ENCODE data around the gene CCT3. TPM values are rescaled to one million over a fixed set of nuclear protein-coding genes. Genes with fewer than 3 reads are reported as not detected.
A peak's percentile ranks its signal among the peaks of the same experiment; 100 is the strongest.

The CCT3 gene
- total RNA-seq, 1 experiment from 2014 or later: 619 TPM

DNA sequence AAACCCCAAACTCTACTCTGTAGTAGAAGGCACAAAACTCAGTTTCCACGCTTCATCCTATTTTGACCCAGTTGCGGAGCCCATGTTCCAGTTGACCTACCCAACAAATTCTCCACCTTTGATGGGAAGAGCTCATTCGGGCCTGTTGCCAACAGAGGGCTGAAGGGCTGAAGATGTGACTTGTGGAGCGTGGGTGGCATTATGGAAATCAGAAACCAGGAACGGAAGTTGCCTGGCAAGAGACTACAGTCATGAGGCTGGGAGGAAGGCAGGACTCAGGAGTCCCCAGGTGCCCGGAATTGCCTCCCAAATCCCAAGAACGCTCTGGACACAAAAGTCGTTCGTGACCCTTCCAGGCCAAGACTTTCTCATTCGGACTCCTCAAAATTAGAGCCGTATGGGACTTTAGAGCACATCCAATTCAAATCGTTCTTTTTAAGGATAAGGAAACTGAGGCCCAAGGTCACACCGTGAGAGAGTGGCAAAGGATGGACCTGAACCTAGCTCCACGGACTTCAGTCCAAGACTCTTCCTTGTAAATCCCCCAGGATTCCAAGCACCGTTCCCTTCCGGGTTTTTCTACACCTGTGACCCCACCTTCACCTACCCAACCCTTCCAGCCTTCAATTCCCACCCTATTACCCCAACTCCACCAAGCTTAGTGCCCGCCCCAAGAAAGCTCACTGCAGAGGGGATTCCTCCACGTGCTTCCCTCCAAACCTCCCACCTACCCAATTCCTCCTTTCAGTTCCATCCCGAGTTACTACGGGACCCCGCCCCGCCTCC is 56.2 kb downstream of the CCT3 start (continued):
- TF ChIP-seq, protein P1, sequence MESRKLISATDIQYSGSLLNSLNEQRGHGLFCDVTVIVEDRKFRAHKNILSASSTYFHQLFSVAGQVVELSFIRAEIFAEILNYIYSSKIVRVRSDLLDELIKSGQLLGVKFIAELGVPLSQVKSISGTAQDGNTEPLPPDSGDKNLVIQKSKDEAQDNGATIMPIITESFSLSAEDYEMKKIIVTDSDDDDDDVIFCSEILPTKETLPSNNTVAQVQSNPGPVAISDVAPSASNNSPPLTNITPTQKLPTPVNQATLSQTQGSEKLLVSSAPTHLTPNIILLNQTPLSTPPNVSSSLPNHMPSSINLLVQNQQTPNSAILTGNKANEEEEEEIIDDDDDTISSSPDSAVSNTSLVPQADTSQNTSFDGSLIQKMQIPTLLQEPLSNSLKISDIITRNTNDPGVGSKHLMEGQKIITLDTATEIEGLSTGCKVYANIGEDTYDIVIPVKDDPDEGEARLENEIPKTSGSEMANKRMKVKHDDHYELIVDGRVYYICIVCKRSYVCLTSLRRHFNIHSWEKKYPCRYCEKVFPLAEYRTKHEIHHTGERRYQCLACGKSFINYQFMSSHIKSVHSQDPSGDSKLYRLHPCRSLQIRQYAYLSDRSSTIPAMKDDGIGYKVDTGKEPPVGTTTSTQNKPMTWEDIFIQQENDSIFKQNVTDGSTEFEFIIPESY (IDR thresholded peaks at IDR 0.05; ENCODE audit: extremely low read depth, insufficient replicate concordance, low read length): peak; percentile 80
- TF ChIP-seq SIN3A (IDR thresholded peaks at IDR 0.05; ENCODE audit: low read depth) (peak; percentile 2; the same call in 1 of the 2 replicates), SP1 (IDR thresholded peaks at IDR 0.05; ENCODE audit: low read depth) (0 out of 2 replicates have a peak, but pooled peaks have one; percentile 43), SRF (IDR thresholded peaks at IDR 0.05; ENCODE audit: low read depth) (no peak), POLR2A (IDR thresholded peaks at IDR 0.05; ENCODE audit: borderline replicate concordance, extremely low read depth, insufficient read depth, insufficient read length) (no peak), ZFX (IDR thresholded peaks at IDR 0.05) (no peak), JUND (IDR thresholded peaks at IDR 0.05) (no peak)
- TF ChIP-seq, protein P2, sequence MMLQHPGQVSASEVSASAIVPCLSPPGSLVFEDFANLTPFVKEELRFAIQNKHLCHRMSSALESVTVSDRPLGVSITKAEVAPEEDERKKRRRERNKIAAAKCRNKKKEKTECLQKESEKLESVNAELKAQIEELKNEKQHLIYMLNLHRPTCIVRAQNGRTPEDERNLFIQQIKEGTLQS (IDR thresholded peaks at IDR 0.05): no peak
- TF ChIP-seq, protein P3, sequence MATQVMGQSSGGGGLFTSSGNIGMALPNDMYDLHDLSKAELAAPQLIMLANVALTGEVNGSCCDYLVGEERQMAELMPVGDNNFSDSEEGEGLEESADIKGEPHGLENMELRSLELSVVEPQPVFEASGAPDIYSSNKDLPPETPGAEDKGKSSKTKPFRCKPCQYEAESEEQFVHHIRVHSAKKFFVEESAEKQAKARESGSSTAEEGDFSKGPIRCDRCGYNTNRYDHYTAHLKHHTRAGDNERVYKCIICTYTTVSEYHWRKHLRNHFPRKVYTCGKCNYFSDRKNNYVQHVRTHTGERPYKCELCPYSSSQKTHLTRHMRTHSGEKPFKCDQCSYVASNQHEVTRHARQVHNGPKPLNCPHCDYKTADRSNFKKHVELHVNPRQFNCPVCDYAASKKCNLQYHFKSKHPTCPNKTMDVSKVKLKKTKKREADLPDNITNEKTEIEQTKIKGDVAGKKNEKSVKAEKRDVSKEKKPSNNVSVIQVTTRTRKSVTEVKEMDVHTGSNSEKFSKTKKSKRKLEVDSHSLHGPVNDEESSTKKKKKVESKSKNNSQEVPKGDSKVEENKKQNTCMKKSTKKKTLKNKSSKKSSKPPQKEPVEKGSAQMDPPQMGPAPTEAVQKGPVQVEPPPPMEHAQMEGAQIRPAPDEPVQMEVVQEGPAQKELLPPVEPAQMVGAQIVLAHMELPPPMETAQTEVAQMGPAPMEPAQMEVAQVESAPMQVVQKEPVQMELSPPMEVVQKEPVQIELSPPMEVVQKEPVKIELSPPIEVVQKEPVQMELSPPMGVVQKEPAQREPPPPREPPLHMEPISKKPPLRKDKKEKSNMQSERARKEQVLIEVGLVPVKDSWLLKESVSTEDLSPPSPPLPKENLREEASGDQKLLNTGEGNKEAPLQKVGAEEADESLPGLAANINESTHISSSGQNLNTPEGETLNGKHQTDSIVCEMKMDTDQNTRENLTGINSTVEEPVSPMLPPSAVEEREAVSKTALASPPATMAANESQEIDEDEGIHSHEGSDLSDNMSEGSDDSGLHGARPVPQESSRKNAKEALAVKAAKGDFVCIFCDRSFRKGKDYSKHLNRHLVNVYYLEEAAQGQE (IDR thresholded peaks at IDR 0.05; ENCODE audit: low read depth): no peak

Measured in HCT116 (cell line).